ENCODE data around the gene NOD2. TPM values are rescaled to one million over a fixed set of nuclear protein-coding genes. Genes with fewer than 3 reads are reported as not detected.
A peak's percentile ranks its signal among the peaks of the same experiment; 100 is the strongest.

NOD2 gene
- total and polyA plus RNA-seq, 2 experiments from 2014 or later, result 0.05 TPM; not detected in 1

GRCh38 chr16:50731989-50732832, 38.8 kb downstream of the NOD2 start:
- no peak for DNase-seq (ENCODE audit: low read depth in 1 of 2, low spot score in 1 of 2)
- Histone ChIP-seq H3K27ac (peak overlapping the region; percentile 42), H3K36me3 (no peaks in the 10 kb centered on the region), H3K27me3 (no peaks in the 10 kb centered on the region), H3K4me1 (ENCODE audit: low read depth) (peaks cover 14% of the 10 kb centered on the region), H3K9me3 (ENCODE audit: low read depth) (no peaks in the 10 kb centered on the region), H3K4me3 (no peak overlapping the region)
- no peak for TF ChIP-seq CTCF (IDR thresholded peaks at IDR 0.05; ENCODE audit: low read depth, low read length)

- Histone ChIP-seq H3K27me3 (no peaks in the 10 kb centered on the region), H3K27ac (no peak overlapping the region), H3K4me1 (ENCODE audit: low read depth) (peaks cover 14% of the 10 kb centered on the region), H3K4me3 (no peak overlapping the region), H3K36me3 (no peaks in the 10 kb centered on the region), H3K9me3 (ENCODE audit: low read depth) (no peaks in the 10 kb centered on the region)
- DNase-seq (ENCODE audit: low read depth in 1 of 2, low spot score in 1 of 2), result no peak
- no peak for TF ChIP-seq CTCF (IDR thresholded peaks at IDR 0.05; ENCODE audit: low read depth, low read length)
These were observed 40.1 kb downstream of the NOD2 start for GRCh38 chr16:50733468-50733867.

- TF ChIP-seq CTCF (IDR thresholded peaks at IDR 0.05; ENCODE audit: low read depth, low read length), result no peak
- Histone ChIP-seq H3K36me3 (no peaks in the 10 kb centered on the region), H3K27ac (no peak overlapping the region), H3K27me3 (no peaks in the 10 kb centered on the region), H3K4me1 (ENCODE audit: low read depth) (peaks cover 14% of the 10 kb centered on the region), H3K9me3 (ENCODE audit: low read depth) (no peaks in the 10 kb centered on the region), H3K4me3 (no peak overlapping the region)
- DNase-seq (ENCODE audit: low read depth in 1 of 2, low spot score in 1 of 2), result no peak
These were observed 42.3 kb downstream of the NOD2 start for GRCh38 chr16:50735629-50736122.

GRCh38 chr16:50736448-50736847, 43.0 kb downstream of the NOD2 start:
- DNase-seq (ENCODE audit: low read depth in 1 of 2, low spot score in 1 of 2), result no peak
- Histone ChIP-seq H3K9me3 (ENCODE audit: low read depth) (no peaks in the 10 kb centered on the region), H3K4me3 (no peak overlapping the region), H3K36me3 (no peaks in the 10 kb centered on the region), H3K27me3 (no peaks in the 10 kb centered on the region), H3K27ac (no peak overlapping the region), H3K4me1 (ENCODE audit: low read depth) (peaks cover 11% of the 10 kb centered on the region)
- no peak for TF ChIP-seq CTCF (IDR thresholded peaks at IDR 0.05; ENCODE audit: low read depth, low read length)

- TF ChIP-seq CTCF (IDR thresholded peaks at IDR 0.05; ENCODE audit: low read depth, low read length), result no peak
- DNase-seq (ENCODE audit: low read depth in 1 of 2, low spot score in 1 of 2), result no peak
- Histone ChIP-seq H3K4me3 (no peak overlapping the region), H3K27ac (no peak overlapping the region), H3K4me1 (ENCODE audit: low read depth) (peaks cover 4% of the 10 kb centered on the region), H3K27me3 (no peaks in the 10 kb centered on the region), H3K36me3 (no peaks in the 10 kb centered on the region), H3K9me3 (ENCODE audit: low read depth) (no peaks in the 10 kb centered on the region)
These were observed 44.1 kb downstream of the NOD2 start for GRCh38 chr16:50737420-50737959.
